SK-N-SH (cell line): Measurements from ENCODE around the gene MPIG6B.

Source experiments
- EP300 ChIP-seq, 2 experiments: IDR thresholded peaks; 2 replicates each; pipeline versions ENCODE4 v1.4.0 to v1.6.1; 2012; ENCODE audit warnings: borderline replicate concordance in 1 of 2, low read depth in 1 of 2, low read length in 1 of 2
- EZH2phosphoT487 ChIP-seq: fragments of 200-600 bp; sonication (generic); IDR thresholded peaks from 2 replicates; pipeline ENCODE4 v1.6.1; 2017; ENCODE audit warnings: low read depth, mixed run types, mild to moderate bottlenecking, antibody characterized with exemption, moderate library complexity, borderline replicate concordance
- GABPA ChIP-seq: IDR thresholded peaks from 2 replicates; pipeline ENCODE4 v1.4.0; 2012; ENCODE audit warnings: low read depth, mild to moderate bottlenecking
- NFIC ChIP-seq: IDR thresholded peaks from 2 replicates; pipeline ENCODE4 v1.4.0; 2012; ENCODE audit warnings: borderline replicate concordance
- POLR2AphosphoS5 ChIP-seq: IDR thresholded peaks from 2 replicates; pipeline ENCODE4 v1.6.1; 2012; ENCODE audit warnings: low read depth, low read length
- RFX5 ChIP-seq: IDR thresholded peaks from 2 replicates; pipeline ENCODE4 v1.6.1; 2012; ENCODE audit warnings: mild to moderate bottlenecking, improper control_type of control experiment, low read length
- RXRA ChIP-seq: IDR thresholded peaks from 2 replicates; pipeline ENCODE4 v1.4.0; 2012; ENCODE audit warnings: low read depth, mild to moderate bottlenecking, borderline replicate concordance
- YY1 ChIP-seq: IDR thresholded peaks from 2 replicates; pipeline ENCODE4 v1.4.0; 2012; ENCODE audit warnings: low read depth, mild to moderate bottlenecking
- TF ChIP-seq, protein P1 (sequence below): fragments of 200-600 bp; sonication (generic); IDR thresholded peaks from 2 replicates; pipeline ENCODE4 v1.6.1; 2017; ENCODE audit warnings: antibody characterized with exemption, mild to moderate bottlenecking, moderate library complexity
- TF ChIP-seq, protein P2 (sequence below): IDR thresholded peaks from 2 replicates; pipeline ENCODE4 v1.4.0; 2012; ENCODE audit warnings: low read depth
- TF ChIP-seq, protein P3 (sequence below): fragments of 150-350 bp; IDR thresholded peaks from 2 replicates; pipeline ENCODE4 v1.6.1; 2017; ENCODE audit warnings: antibody characterized with exemption, low read length, low read depth, borderline replicate concordance

DNA sequence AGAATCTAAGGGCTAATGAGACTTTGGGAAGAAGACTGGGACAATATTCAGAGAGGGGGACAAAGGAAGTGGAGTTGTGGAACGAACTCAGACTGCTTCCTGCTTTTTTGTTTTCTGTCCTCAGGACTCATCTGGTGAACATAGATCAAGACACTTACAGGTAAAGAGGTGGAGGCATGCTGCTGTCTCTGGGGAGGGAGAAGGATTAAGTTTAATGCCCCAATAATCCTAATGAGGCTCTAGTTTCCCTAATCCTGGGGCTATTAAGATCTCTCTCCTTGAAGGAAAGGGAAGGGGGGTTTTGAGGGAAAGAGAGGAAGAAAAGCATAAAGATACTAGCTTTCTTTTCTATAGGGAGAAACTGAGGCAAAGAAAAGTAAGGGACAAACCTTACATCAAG, 21.2 kb downstream of the MPIG6B start:
- no peak for TF ChIP-seq POLR2AphosphoS5
- TF ChIP-seq, protein P1, sequence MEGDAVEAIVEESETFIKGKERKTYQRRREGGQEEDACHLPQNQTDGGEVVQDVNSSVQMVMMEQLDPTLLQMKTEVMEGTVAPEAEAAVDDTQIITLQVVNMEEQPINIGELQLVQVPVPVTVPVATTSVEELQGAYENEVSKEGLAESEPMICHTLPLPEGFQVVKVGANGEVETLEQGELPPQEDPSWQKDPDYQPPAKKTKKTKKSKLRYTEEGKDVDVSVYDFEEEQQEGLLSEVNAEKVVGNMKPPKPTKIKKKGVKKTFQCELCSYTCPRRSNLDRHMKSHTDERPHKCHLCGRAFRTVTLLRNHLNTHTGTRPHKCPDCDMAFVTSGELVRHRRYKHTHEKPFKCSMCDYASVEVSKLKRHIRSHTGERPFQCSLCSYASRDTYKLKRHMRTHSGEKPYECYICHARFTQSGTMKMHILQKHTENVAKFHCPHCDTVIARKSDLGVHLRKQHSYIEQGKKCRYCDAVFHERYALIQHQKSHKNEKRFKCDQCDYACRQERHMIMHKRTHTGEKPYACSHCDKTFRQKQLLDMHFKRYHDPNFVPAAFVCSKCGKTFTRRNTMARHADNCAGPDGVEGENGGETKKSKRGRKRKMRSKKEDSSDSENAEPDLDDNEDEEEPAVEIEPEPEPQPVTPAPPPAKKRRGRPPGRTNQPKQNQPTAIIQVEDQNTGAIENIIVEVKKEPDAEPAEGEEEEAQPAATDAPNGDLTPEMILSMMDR = no peak
- TF ChIP-seq EZH2phosphoT487 = no peak
- TF ChIP-seq YY1 = no peak
- TF ChIP-seq GABPA = no peak
- TF ChIP-seq RFX5 = no peak
- TF ChIP-seq RXRA = no peak
- TF ChIP-seq, protein P2, sequence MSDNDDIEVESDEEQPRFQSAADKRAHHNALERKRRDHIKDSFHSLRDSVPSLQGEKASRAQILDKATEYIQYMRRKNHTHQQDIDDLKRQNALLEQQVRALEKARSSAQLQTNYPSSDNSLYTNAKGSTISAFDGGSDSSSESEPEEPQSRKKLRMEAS = no peak
- no peak for TF ChIP-seq NFIC
- TF ChIP-seq, protein P3, sequence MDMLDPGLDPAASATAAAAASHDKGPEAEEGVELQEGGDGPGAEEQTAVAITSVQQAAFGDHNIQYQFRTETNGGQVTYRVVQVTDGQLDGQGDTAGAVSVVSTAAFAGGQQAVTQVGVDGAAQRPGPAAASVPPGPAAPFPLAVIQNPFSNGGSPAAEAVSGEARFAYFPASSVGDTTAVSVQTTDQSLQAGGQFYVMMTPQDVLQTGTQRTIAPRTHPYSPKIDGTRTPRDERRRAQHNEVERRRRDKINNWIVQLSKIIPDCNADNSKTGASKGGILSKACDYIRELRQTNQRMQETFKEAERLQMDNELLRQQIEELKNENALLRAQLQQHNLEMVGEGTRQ = no peak
- no peak for TF ChIP-seq EP300 (IDR thresholded peaks at IDR 0.05; ENCODE audit: borderline replicate concordance in 1 of 2, low read depth in 1 of 2, low read length in 1 of 2)
